ENCODE data around the gene P2RY6.

P2RY6 gene

DNA sequence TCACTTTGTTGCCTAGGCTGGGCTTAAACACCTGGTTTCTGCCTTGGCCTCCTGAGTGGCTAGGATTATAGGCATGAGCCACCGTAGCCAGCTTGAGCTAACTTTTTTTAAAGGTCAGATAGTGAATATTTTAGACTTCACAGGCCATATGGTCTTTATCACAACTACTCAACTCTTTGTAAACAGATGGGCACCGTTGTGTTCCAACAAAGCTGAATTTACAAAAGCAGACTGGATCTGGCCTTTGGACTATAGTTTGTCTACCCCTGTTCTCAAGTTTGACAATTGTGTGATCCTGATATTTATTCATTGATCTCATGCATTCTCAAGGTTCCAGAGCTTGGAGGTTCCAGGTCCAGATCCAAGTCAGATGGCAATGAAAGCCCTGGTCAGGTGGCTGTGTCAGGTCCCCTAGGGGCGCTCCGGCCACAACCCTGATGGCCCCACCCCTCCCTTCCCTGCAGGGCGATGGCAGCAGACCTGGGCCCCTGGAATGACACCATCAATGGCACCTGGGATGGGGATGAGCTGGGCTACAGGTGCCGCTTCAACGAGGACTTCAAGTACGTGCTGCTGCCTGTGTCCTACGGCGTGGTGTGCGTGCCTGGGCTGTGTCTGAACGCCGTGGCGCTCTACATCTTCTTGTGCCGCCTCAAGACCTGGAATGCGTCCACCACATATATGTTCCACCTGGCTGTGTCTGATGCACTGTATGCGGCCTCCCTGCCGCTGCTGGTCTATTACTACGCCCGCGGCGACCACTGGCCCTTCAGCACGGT lies 38.3 kb upstream of the P2RY6 start:
- Histone ChIP-seq H3K9me3 (ENCODE audit: control insufficient read depth, insufficient read depth, low read length) (no peaks in the 10 kb centered on the region), H3K36me3 (ENCODE audit: insufficient read depth, low read length) (no peaks in the 10 kb centered on the region), H3K9ac (ENCODE audit: low read depth, low read length) (no peak overlapping the region), H3K4me1 (ENCODE audit: insufficient read depth, low read length) (peaks cover 3% of the 10 kb centered on the region; the same call in 1 of the 2 replicates)

DNA sequence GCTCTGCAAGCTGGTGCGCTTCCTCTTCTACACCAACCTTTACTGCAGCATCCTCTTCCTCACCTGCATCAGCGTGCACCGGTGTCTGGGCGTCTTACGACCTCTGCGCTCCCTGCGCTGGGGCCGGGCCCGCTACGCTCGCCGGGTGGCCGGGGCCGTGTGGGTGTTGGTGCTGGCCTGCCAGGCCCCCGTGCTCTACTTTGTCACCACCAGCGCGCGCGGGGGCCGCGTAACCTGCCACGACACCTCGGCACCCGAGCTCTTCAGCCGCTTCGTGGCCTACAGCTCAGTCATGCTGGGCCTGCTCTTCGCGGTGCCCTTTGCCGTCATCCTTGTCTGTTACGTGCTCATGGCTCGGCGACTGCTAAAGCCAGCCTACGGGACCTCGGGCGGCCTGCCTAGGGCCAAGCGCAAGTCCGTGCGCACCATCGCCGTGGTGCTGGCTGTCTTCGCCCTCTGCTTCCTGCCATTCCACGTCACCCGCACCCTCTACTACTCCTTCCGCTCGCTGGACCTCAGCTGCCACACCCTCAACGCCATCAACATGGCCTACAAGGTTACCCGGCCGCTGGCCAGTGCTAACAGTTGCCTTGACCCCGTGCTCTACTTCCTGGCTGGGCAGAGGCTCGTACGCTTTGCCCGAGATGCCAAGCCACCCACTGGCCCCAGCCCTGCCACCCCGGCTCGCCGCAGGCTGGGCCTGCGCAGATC lies 37.5 kb upstream of the P2RY6 start:
- Histone ChIP-seq H3K36me3 (ENCODE audit: insufficient read depth, low read length) (no peaks in the 10 kb centered on the region), H3K4me1 (ENCODE audit: insufficient read depth, low read length) (no peaks in the 10 kb centered on the region), H3K9ac (ENCODE audit: low read depth, low read length) (no peak overlapping the region), H3K9me3 (ENCODE audit: control insufficient read depth, insufficient read depth, low read length) (no peaks in the 10 kb centered on the region)

DNA sequence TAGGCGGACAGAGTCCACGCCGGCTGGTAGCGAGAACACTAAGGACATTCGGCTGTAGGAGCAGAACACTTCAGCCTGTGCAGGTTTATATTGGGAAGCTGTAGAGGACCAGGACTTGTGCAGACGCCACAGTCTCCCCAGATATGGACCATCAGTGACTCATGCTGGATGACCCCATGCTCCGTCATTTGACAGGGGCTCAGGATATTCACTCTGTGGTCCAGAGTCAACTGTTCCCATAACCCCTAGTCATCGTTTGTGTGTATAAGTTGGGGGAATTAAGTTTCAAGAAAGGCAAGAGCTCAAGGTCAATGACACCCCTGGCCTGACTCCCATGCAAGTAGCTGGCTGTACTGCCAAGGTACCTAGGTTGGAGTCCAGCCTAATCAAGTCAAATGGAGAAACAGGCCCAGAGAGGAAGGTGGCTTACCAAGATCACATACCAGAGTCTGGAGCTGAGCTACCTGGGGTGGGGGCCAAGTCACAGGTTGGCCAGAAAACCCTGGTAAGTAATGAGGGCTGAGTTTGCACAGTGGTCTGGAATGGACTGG lies 36.8 kb upstream of the P2RY6 start:
- Histone ChIP-seq H3K9me3 (ENCODE audit: control insufficient read depth, insufficient read depth, low read length) (no peaks in the 10 kb centered on the region), H3K4me1 (ENCODE audit: insufficient read depth, low read length) (no peaks in the 10 kb centered on the region), H3K9ac (ENCODE audit: low read depth, low read length) (no peak overlapping the region), H3K36me3 (ENCODE audit: insufficient read depth, low read length) (no peaks in the 10 kb centered on the region)

GRCh38 chr11:73236205-73236765 lies 35.9 kb upstream of the P2RY6 start:
- Histone ChIP-seq H3K9me3 (ENCODE audit: control insufficient read depth, insufficient read depth, low read length) (no peaks in the 10 kb centered on the region), H3K36me3 (ENCODE audit: insufficient read depth, low read length) (no peaks in the 10 kb centered on the region), H3K9ac (ENCODE audit: low read depth, low read length) (no peak overlapping the region), H3K4me1 (ENCODE audit: insufficient read depth, low read length) (no peaks in the 10 kb centered on the region)

DNA sequence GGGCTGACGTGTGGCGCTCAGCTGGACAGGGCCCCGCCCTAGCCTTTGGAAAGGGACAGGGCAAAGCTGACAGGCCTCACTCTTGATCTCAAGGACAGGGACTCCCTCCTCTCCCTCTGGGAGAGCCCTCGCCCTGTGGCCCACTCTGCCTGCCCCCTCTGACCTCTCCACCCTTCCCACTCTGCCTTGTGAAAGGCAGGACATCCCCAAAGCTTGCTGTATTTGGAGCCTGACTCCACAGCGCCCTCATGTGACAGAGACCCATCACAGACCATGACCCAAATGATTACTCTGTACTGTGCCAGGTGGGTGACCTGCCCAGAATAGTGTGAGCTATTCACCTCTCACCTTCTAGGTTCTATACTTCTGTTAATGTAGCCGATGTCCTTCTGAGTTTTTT lies 35.3 kb upstream of the P2RY6 start:
- no peaks in the 10 kb centered on the region for H3K4me1 ChIP-seq (ENCODE audit: insufficient read depth, low read length)
- H3K9ac ChIP-seq (ENCODE audit: low read depth, low read length) = no peak overlapping the region
- no peaks in the 10 kb centered on the region for H3K9me3 ChIP-seq (ENCODE audit: control insufficient read depth, insufficient read depth, low read length)
- no peaks in the 10 kb centered on the region for H3K36me3 ChIP-seq (ENCODE audit: insufficient read depth, low read length)

- Histone ChIP-seq H3K4me1 (ENCODE audit: insufficient read depth, low read length) (no peaks in the 10 kb centered on the region), H3K9ac (ENCODE audit: low read depth, low read length) (no peak overlapping the region), H3K36me3 (ENCODE audit: insufficient read depth, low read length) (no peaks in the 10 kb centered on the region), H3K9me3 (ENCODE audit: control insufficient read depth, insufficient read depth, low read length) (no peaks in the 10 kb centered on the region)
Measured at GRCh38 chr11:73237471-73238290, 34.5 kb upstream of the P2RY6 start.

DNA sequence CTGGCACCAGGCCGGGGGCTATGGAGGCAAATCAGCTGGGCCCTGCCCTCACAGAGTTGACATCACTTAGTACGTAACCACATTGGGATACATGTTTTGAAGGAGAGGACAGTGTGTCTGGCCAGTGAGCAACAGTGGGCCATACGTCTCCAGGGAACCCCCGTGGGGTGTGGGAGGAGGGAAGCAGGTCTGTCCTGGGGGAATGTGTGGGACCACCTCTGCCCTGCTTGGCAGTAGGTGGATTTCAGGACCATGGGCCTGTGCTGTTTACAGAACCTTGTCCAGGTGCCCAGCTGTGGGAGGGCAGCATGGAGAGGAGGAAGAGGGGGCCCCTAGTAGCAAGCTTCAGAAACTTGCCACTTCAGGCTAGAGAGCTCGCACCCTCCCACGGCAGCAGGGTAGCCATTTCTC lies 33.0 kb upstream of the P2RY6 start:
- Histone ChIP-seq H3K36me3 (ENCODE audit: insufficient read depth, low read length) (no peaks in the 10 kb centered on the region), H3K9me3 (ENCODE audit: control insufficient read depth, insufficient read depth, low read length) (no peaks in the 10 kb centered on the region), H3K4me1 (ENCODE audit: insufficient read depth, low read length) (peaks cover 5% of the 10 kb centered on the region; the same call in 1 of the 2 replicates)

GRCh38 chr11:73239571-73240189 lies 32.5 kb upstream of the P2RY6 start:
- Histone ChIP-seq H3K4me1 (ENCODE audit: insufficient read depth, low read length) (peaks cover 5% of the 10 kb centered on the region; the same call in 1 of the 2 replicates), H3K9me3 (ENCODE audit: control insufficient read depth, insufficient read depth, low read length) (no peaks in the 10 kb centered on the region), H3K9ac (ENCODE audit: low read depth, low read length) (no peak overlapping the region)

More for the DNA sequence above, 33.0 kb upstream of the P2RY6 start:
- H3K9ac ChIP-seq (ENCODE audit: low read depth, low read length) = no peak overlapping the region

GRCh38 chr11:73240190-73240781 lies 31.9 kb upstream of the P2RY6 start:
- H3K36me3 ChIP-seq (ENCODE audit: insufficient read depth, low read length) = no peaks in the 10 kb centered on the region
- H3K9ac ChIP-seq (ENCODE audit: low read depth, low read length) = no peak overlapping the region
- no peaks in the 10 kb centered on the region for H3K9me3 ChIP-seq (ENCODE audit: control insufficient read depth, insufficient read depth, low read length)
- H3K4me1 ChIP-seq (ENCODE audit: insufficient read depth, low read length) = peaks cover 5% of the 10 kb centered on the region; the same call in 1 of the 2 replicates

More at GRCh38 chr11:73239571-73240189, 32.5 kb upstream of the P2RY6 start:
- H3K36me3 ChIP-seq (ENCODE audit: insufficient read depth, low read length) = no peaks in the 10 kb centered on the region

- Histone ChIP-seq H3K9me3 (ENCODE audit: control insufficient read depth, insufficient read depth, low read length) (no peaks in the 10 kb centered on the region), H3K4me1 (ENCODE audit: insufficient read depth, low read length) (peaks cover 5% of the 10 kb centered on the region; the same call in 1 of the 2 replicates), H3K9ac (ENCODE audit: low read depth, low read length) (no peak overlapping the region), H3K36me3 (ENCODE audit: insufficient read depth, low read length) (no peaks in the 10 kb centered on the region)
Measured at GRCh38 chr11:73241300-73241699, 30.8 kb upstream of the P2RY6 start.

GRCh38 chr11:73242251-73243092 lies 29.7 kb upstream of the P2RY6 start:
- no peaks in the 10 kb centered on the region for H3K9me3 ChIP-seq (ENCODE audit: control insufficient read depth, insufficient read depth, low read length)
- peaks cover 5% of the 10 kb centered on the region; the same call in 1 of the 2 replicates for H3K4me1 ChIP-seq (ENCODE audit: insufficient read depth, low read length)
- no peaks in the 10 kb centered on the region for H3K36me3 ChIP-seq (ENCODE audit: insufficient read depth, low read length)
- H3K9ac ChIP-seq (ENCODE audit: low read depth, low read length) = peak overlapping the region; percentile 56

DNA sequence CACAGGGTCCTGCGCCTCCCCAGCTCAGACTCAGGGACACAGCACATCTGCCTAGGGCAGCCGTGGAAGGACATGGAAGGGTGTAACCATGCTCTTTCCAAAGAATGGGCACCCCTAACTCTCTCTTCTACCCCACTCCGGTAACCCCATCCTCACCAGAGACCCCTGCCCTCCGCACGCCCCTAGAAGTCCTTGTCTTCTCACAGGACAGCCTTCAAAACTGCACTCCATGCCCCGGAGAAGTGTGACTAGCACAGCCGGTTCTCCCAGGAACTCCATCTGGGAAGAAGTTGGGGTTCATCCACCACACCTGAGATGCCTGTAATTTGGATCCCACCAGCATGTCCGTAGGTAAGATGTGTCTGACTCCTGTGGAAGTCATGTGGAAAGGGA lies 29.0 kb upstream of the P2RY6 start:
- H3K9ac ChIP-seq (ENCODE audit: low read depth, low read length) = no peak overlapping the region; the same call in 1 of the 2 replicates
- H3K36me3 ChIP-seq (ENCODE audit: insufficient read depth, low read length) = no peaks in the 10 kb centered on the region
- no peaks in the 10 kb centered on the region for H3K9me3 ChIP-seq (ENCODE audit: control insufficient read depth, insufficient read depth, low read length)
- peaks cover 5% of the 10 kb centered on the region; the same call in 1 of the 2 replicates for H3K4me1 ChIP-seq (ENCODE audit: insufficient read depth, low read length)

All from ES-I3 (cell line).